ENCODE data around the gene LYRM1.

GRCh38 chr16:20871941-20872815, 28.4 kb upstream of the LYRM1 start:
- TF ChIP-seq CTCF (IDR thresholded peaks at IDR 0.05; ENCODE audit: low read length) = no peak
- no peak for TF ChIP-seq EZH2 (IDR thresholded peaks at IDR 0.05; ENCODE audit: borderline replicate concordance, low read length)
